GM12874 (cell line): Measurements from ENCODE around the gene B4GALNT2.

Source experiments
- CTCF ChIP-seq: IDR thresholded peaks from 2 replicates; pipeline ENCODE4 v1.5.1; 2011; ENCODE audit warnings: low read depth, mild to moderate bottlenecking, control low read depth, low read length, moderate library complexity; ENCODE audit not compliant: insufficient read depth

Gene B4GALNT2

GRCh38 chr17:49213847-49214246, 81.3 kb downstream of the B4GALNT2 start:
- TF ChIP-seq CTCF = no peak

- no peak for TF ChIP-seq CTCF
Measured at GRCh38 chr17:49214676-49215360, 82.2 kb downstream of the B4GALNT2 start.

- TF ChIP-seq CTCF = no peak
Measured at GRCh38 chr17:49216482-49216881, 83.9 kb downstream of the B4GALNT2 start.

GRCh38 chr17:49216953-49217650, 84.5 kb downstream of the B4GALNT2 start:
- TF ChIP-seq CTCF = no peak

GRCh38 chr17:49217651-49218413, 85.3 kb downstream of the B4GALNT2 start:
- TF ChIP-seq CTCF = no peak

- TF ChIP-seq CTCF = peak; percentile 73
Measured at GRCh38 chr17:49218941-49219913, 86.7 kb downstream of the B4GALNT2 start.
